ENCODE data around the gene CDK2AP2. TPM values are rescaled to one million over a fixed set of nuclear protein-coding genes. Genes with fewer than 3 reads are reported as not detected.

The CDK2AP2 gene
- total and polyA plus RNA-seq, 9 of the 15 experiments (the other 6 are each of a cell fraction or from before 2014, with no cell fraction given): 4.4 to 47.4 (median 21.7) TPM

- intact Hi-C loops (cut with micrococcal nuclease): no loop called here
- TF ChIP-seq POLR2G (IDR thresholded peaks at IDR 0.05; ENCODE audit: low read depth, low read length) (0 out of 2 replicates have a peak, but pooled peaks have one; percentile 19), HDAC6 (IDR thresholded peaks at IDR 0.05; ENCODE audit: low read depth, low read length) (no peak)
- BruUV-seq (replicated peaks): no TSS peak
These were observed 9.4 kb downstream of the CDK2AP2 start for GRCh38 chr11:67498544-67498972.

DNA sequence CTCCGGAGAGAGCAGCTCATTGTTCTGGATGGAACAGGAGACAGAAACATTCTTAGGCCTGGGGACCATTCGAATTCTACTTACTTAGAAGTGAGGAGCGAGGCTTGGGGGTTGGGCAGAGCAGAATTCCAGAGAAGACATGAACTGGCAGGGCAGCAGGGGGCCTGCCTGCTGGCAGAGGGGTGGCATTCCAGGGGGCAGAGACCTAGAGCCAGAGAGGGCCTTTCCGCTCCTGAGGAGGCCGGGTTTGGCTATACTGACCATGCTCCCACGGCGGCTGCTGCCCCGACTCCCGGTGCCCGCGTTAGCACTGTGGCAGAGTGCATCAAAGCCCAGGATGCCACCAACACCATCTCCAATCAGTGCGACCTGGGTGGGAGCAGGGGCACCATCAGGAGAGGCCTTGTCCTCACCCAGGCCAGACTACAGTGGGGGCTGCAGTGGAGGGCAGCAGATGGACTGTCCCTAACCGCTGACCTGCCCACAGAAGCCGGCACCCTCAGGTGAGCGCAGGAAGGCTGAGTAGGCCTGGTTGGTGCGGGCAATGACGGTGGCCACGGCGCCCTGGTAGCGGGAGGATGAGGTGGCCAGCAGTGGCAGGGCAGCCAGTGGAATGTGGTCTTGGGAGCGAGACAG lies 10.2 kb downstream of the CDK2AP2 start:
- BruUV-seq (replicated peaks): no TSS peak
- intact Hi-C loops (cut with micrococcal nuclease): no loop called here
- H2AFZ ChIP-seq (ENCODE audit: low read depth, low read length): no peak overlapping the region
- no peaks in the 10 kb centered on the region for H4K20me1 ChIP-seq (replicated peaks; ENCODE audit: control insufficient read depth, insufficient read depth, low read length)
- FAIRE-seq: no peak
- no peak for ATAC-seq
- H3K4me3 ChIP-seq: no peak overlapping the region
- in situ Hi-C loops (cut with MboI): no loop called here
- no peaks in the 10 kb centered on the region for H3K79me2 ChIP-seq (ENCODE audit: control insufficient read depth, insufficient read depth, low read length)
- peaks cover 6% of the 10 kb centered on the region for H3K9me1 ChIP-seq (ENCODE audit: control insufficient read depth, insufficient read depth, low read length)
- no peaks in the 10 kb centered on the region for H3K9me3 ChIP-seq (replicated peaks; ENCODE audit: control insufficient read depth, insufficient read depth, low read depth, low read length)
- H3K4me2 ChIP-seq (ENCODE audit: insufficient read depth, low read length): no peak overlapping the region
- peaks cover 0 to 57% of the 10 kb centered on the region in 2 experiments; a peak in 2 of 5 replicates for H3K4me1 ChIP-seq (replicated peaks in 1 of 2; ENCODE audit: control insufficient read depth in 2 of 2, insufficient read depth in 2 of 2, low read length in 2 of 2)
- H3K27ac ChIP-seq (ENCODE audit: extremely low read depth, low read depth, low read length): no peak overlapping the region
- WGBS (ENCODE audit: insufficient coverage, low coverage, missing lambda C conversion rate): 94% methylated on average over 14 of the region's 21 CpGs
- ChIA-PET CTCF (ENCODE audit: low intra/inter-chr PET ratio) (no interaction called here), POLR2A (interaction anchor here (1.0 to 1.1 kb wide), 2 partner anchors 10 to 61 kb away, joined by 3 to 4 read pairs; partner anchors contain the start of gene PTPRCAP)
- no peak for DNase-seq (ENCODE audit: extremely low read depth in 1 of 4, low spot score in 3 of 4)
- peaks cover 91% of the 10 kb centered on the region; the same call in 2 of the 3 replicates for H3K36me3 ChIP-seq (ENCODE audit: control insufficient read depth, insufficient read depth, low read length)
- H3K27me3 ChIP-seq (ENCODE audit: control insufficient read depth in 2 of 2, insufficient read depth in 2 of 2, low read length in 2 of 2): no peaks in the 10 kb centered on the region
- peak overlapping the region in 1 of 2 experiments; percentile 17; a peak in 1 of 4 replicates for H3K9ac ChIP-seq (ENCODE audit: insufficient read depth in 1 of 2, low read depth in 2 of 2, low read length in 2 of 2)
- TF ChIP-seq CBX3 (IDR thresholded peaks at IDR 0.05; ENCODE audit: borderline replicate concordance in 1 of 2, low read length in 2 of 2) (no peak), ZNF143 (CRISPR knock-in tag; IDR thresholded peaks at IDR 0.05) (no peak), HINFP (tag; conservative IDR thresholded peaks at IDR 0.05; ENCODE audit: low read depth) (no peak), BACH1 (tag; IDR thresholded peaks at IDR 0.05) (no peak), ZNF354B (CRISPR knock-in tag; IDR thresholded peaks at IDR 0.05) (no peak), SAFB (IDR thresholded peaks at IDR 0.05; ENCODE audit: borderline replicate concordance, low read depth, low read length) (no peak), FOXM1 (IDR thresholded peaks at IDR 0.05; ENCODE audit: low read depth) (no peak), FOXM1 (CRISPR knock-in tag; IDR thresholded peaks at IDR 0.05; ENCODE audit: low read depth) (no peak), GATAD2B (IDR thresholded peaks at IDR 0.05; ENCODE audit: borderline replicate concordance) (no peak), MCM2 (IDR thresholded peaks at IDR 0.05; ENCODE audit: low read depth) (no peak)
- TF ChIP-seq, protein P1, sequence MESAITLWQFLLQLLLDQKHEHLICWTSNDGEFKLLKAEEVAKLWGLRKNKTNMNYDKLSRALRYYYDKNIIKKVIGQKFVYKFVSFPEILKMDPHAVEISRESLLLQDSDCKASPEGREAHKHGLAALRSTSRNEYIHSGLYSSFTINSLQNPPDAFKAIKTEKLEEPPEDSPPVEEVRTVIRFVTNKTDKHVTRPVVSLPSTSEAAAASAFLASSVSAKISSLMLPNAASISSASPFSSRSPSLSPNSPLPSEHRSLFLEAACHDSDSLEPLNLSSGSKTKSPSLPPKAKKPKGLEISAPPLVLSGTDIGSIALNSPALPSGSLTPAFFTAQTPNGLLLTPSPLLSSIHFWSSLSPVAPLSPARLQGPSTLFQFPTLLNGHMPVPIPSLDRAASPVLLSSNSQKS (CRISPR knock-in tag; IDR thresholded peaks at IDR 0.05): no peak

More at GRCh38 chr11:67498544-67498972, 9.4 kb downstream of the CDK2AP2 start:
- H2AFZ ChIP-seq (ENCODE audit: low read depth, low read length): no peak overlapping the region
- peaks cover 1% of the 10 kb centered on the region; the same call in 1 of the 3 replicates for H3K79me2 ChIP-seq (ENCODE audit: control insufficient read depth, insufficient read depth, low read length)
- H3K9me1 ChIP-seq (ENCODE audit: control insufficient read depth, insufficient read depth, low read length): peaks cover 6% of the 10 kb centered on the region
- no peak for DNase-seq (ENCODE audit: extremely low read depth in 1 of 4, low spot score in 3 of 4)
- WGBS (ENCODE audit: insufficient coverage, low coverage, missing lambda C conversion rate): 70% methylated on average over 17 of the region's 21 CpGs
- no peak overlapping the region for H3K4me2 ChIP-seq (ENCODE audit: insufficient read depth, low read length)
- H3K4me3 ChIP-seq: no peak overlapping the region
- peaks cover 86% of the 10 kb centered on the region; the same call in 2 of the 3 replicates for H3K36me3 ChIP-seq (ENCODE audit: control insufficient read depth, insufficient read depth, low read length)
- H3K4me1 ChIP-seq (replicated peaks in 1 of 2; ENCODE audit: control insufficient read depth in 2 of 2, insufficient read depth in 2 of 2, low read length in 2 of 2): peaks cover 0 to 57% of the 10 kb centered on the region in 2 experiments; a peak in 2 of 5 replicates
- peak overlapping the region in 1 of 2 experiments; percentile 65; a peak in 1 of 4 replicates for H3K9ac ChIP-seq (ENCODE audit: insufficient read depth in 1 of 2, low read depth in 2 of 2, low read length in 2 of 2)
- no peak for ATAC-seq
- POLR2A ChIA-PET: interaction anchor here (1.0 to 1.5 kb wide), 4 partner anchors 9 to 153 kb away, joined by 3 to 9 read pairs (median 4); partner anchors contain the start of gene PTPRCAP
- CTCF ChIA-PET (ENCODE audit: low intra/inter-chr PET ratio): no interaction called here
- H3K9me3 ChIP-seq (replicated peaks; ENCODE audit: control insufficient read depth, insufficient read depth, low read depth, low read length): no peaks in the 10 kb centered on the region
- H3K27me3 ChIP-seq (ENCODE audit: control insufficient read depth in 2 of 2, insufficient read depth in 2 of 2, low read length in 2 of 2): no peaks in the 10 kb centered on the region
- in situ Hi-C loops (cut with MboI): no loop called here
- no peaks in the 10 kb centered on the region for H4K20me1 ChIP-seq (replicated peaks; ENCODE audit: control insufficient read depth, insufficient read depth, low read length)
- FAIRE-seq: no peak
- no peak overlapping the region for H3K27ac ChIP-seq (ENCODE audit: extremely low read depth, low read depth, low read length)
